Spinal cord (tissue), 10 donors: ENCODE data around the gene SHISAL2B. TPM values are rescaled to one million over a fixed set of nuclear protein-coding genes. Genes with fewer than 3 reads are reported as not detected.

Experiments used
- DNase-seq, 6 donors: peaks; one replicate each; pipeline versions ENCODE4 v3.0.0 to v3.0.0-alpha.2; 2013 to 2015; ENCODE audit warnings: low spot score in 6 of 6, low read depth in 4 of 6
- H3K27ac ChIP-seq: one replicate; pipeline ENCODE4 v1.5.1; 2013; ENCODE audit warnings: low read depth, low read length, control low read depth
- H3K27me3 ChIP-seq: one replicate; pipeline ENCODE4 v1.6.1; 2013; ENCODE audit warnings: low read length; ENCODE audit not compliant: control insufficient read depth, insufficient read depth
- H3K36me3 ChIP-seq: one replicate; pipeline ENCODE4 v1.6.1; 2013; ENCODE audit warnings: low read length; ENCODE audit not compliant: control insufficient read depth, insufficient read depth
- H3K4me1 ChIP-seq: one replicate; pipeline ENCODE4 v1.6.1; 2013; ENCODE audit warnings: low read length; ENCODE audit not compliant: control insufficient read depth, insufficient read depth
- H3K4me3 ChIP-seq: one replicate; pipeline ENCODE4 v1.5.1; 2013; ENCODE audit warnings: low read depth, low read length, control low read depth
- H3K9me3 ChIP-seq: one replicate; pipeline ENCODE4 v1.6.1; 2013; ENCODE audit warnings: low read length; ENCODE audit not compliant: control insufficient read depth, insufficient read depth
- WGBS: methylation state at CpG from one replicate; pipeline ENCODE4 v1.1.5; 2013; ENCODE audit warnings: missing lambda C conversion rate; ENCODE audit not compliant: insufficient coverage; 5-methylcytosine and 5-hydroxymethylcytosine counted together
- polyA plus RNA-seq, 2 donors: library from polyadenylated mRNA; unstranded; fragments of 120-200 nt; gene quantifications; one replicate each; pipeline ENCODE4 v1.2.1, GENCODE V29; 2013; ENCODE audit not compliant: insufficient read length in 2 of 2
- total RNA-seq, 2 donors: library from RNA; depleted of rRNA in 1 of 2; stranded (reverse); fragments of 120-200 nt in 1 of 2; fragments of >200 nt in 1 of 2; gene quantifications; one replicate each; pipeline versions ENCODE4 v1.2.3 to v1.2.4, GENCODE V29; 2013 to 2014
- donor health status: healthy.

The SHISAL2B gene
- total and polyA plus RNA-seq, 4 donors = 0.30 to 2.9 (median 1.6) TPM

DNA sequence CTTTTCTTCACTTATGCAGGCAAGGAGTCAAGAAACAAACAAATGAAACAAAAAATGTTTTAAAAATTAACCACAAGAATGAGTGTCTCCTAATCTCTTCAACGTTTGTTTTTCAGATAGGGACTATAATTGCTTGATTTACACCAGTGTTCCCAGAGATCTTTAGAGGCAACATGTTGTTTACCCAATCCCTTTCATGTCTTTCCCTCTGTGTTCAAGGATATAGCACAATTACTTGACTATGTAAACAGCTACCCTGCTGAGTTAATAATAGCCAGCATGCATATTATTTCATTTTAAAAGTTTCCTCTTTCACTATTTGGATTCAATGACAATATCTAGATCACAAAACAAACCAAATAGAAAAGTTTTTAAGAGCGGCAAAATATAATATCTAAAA is 25.1 kb upstream of the SHISAL2B start:
- no CpG with 5 or more reads among the region's 2 CpGs for WGBS
- Histone ChIP-seq H3K27me3 (no peaks in the 10 kb centered on the region), H3K4me3 (no peak overlapping the region), H3K9me3 (no peaks in the 10 kb centered on the region), H3K4me1 (no peaks in the 10 kb centered on the region), H3K36me3 (no peaks in the 10 kb centered on the region), H3K27ac (no peak overlapping the region)
- DNase-seq = no peak

DNA sequence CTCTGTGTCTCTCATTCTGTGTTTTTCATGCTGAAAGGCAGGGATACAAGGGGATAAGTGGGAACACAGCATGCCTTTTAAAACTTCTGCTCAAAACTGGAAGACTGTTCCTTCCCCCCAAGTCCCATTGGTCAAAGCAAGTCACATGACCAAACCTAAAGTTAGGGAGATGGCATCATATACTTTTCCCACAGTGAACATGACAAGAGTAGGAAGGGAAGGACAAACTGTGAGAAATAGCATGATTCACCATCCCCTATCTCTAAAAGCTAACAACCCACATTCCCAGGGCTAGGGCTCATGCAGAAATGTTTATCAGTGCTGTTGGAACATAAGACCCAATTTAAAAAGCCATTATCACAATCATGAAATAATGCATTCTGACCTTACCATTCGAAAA is 24.2 kb upstream of the SHISAL2B start:
- H3K9me3 ChIP-seq = no peaks in the 10 kb centered on the region
- no peaks in the 10 kb centered on the region for H3K36me3 ChIP-seq
- H3K4me3 ChIP-seq = no peak overlapping the region
- no peaks in the 10 kb centered on the region for H3K4me1 ChIP-seq
- DNase-seq = no peak
- no peaks in the 10 kb centered on the region for H3K27me3 ChIP-seq
- no CpG with 5 or more reads among the region's 1 CpG for WGBS
- H3K27ac ChIP-seq = no peak overlapping the region

DNA sequence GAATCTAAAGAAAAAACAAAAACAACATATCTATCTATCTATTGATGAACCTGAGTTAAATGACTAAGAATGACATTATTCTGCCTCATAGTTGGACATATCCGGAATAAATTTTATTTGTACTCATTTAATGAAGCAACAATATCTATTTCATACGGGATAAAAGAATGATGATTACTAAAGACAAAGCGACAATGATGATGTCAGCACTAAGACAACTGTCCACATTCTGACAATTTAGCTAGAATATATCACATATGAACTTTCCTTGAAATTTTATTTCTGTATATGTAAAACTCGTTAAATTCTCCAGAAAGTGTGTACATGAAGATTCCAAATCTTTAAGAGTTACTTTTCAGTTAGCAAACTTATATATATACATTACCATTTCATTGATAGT is 23.2 kb upstream of the SHISAL2B start:
- no peaks in the 10 kb centered on the region for H3K27me3 ChIP-seq
- no peaks in the 10 kb centered on the region for H3K36me3 ChIP-seq
- no peaks in the 10 kb centered on the region for H3K9me3 ChIP-seq
- H3K4me1 ChIP-seq = no peaks in the 10 kb centered on the region
- no peak for DNase-seq
- H3K27ac ChIP-seq = no peak overlapping the region
- no peak overlapping the region for H3K4me3 ChIP-seq
- WGBS = no CpG with 5 or more reads among the region's 4 CpGs

DNA sequence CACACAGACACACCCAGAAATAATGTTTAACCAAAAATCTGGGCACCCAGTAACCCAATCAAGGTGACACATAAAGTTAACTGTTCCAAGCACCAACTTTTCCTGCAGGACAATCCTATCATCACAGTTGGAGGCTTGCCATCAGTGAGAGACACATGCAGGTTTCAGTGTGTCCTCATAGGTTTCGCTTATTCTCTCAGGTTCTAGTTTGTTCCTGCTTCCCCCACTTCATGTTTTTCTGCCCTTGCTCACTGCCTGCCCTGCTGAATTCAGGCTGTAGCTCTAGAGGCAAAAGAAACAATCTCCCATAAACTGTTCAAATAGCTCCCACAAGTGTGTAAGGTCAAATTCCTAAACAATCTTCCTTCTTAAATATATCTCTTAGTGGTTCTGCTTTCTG is 20.0 kb upstream of the SHISAL2B start:
- Histone ChIP-seq H3K4me3 (no peak overlapping the region), H3K36me3 (no peaks in the 10 kb centered on the region), H3K9me3 (no peaks in the 10 kb centered on the region), H3K27me3 (no peaks in the 10 kb centered on the region), H3K27ac (no peak overlapping the region), H3K4me1 (no peaks in the 10 kb centered on the region)
- 89% methylated on average over 1 of the region's 1 CpG for WGBS
- no peak for DNase-seq

DNA sequence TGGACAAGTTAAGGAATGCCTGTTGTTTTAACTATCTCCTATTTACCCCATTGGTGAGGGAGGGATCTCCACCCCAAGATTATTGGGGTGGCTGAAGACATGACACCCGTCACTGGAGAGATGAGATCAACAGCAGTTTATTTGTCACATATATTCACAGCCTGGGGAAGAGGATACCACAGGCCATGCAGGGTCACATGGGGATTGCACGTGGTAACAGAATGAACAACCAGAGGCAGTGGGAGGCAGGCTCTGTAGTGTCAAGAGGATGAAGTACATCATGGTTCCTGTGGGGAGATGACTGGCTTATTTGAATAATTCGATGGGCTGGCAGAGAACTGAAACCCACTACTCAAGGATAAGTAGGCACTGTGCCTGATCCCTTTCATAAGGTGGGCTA is 18.6 kb upstream of the SHISAL2B start:
- 90% methylated on average over 1 of the region's 3 CpGs for WGBS
- H3K27me3 ChIP-seq = no peaks in the 10 kb centered on the region
- DNase-seq = no peak
- no peaks in the 10 kb centered on the region for H3K9me3 ChIP-seq
- no peaks in the 10 kb centered on the region for H3K36me3 ChIP-seq
- no peak overlapping the region for H3K27ac ChIP-seq
- H3K4me1 ChIP-seq = no peaks in the 10 kb centered on the region
- H3K4me3 ChIP-seq = no peak overlapping the region

DNA sequence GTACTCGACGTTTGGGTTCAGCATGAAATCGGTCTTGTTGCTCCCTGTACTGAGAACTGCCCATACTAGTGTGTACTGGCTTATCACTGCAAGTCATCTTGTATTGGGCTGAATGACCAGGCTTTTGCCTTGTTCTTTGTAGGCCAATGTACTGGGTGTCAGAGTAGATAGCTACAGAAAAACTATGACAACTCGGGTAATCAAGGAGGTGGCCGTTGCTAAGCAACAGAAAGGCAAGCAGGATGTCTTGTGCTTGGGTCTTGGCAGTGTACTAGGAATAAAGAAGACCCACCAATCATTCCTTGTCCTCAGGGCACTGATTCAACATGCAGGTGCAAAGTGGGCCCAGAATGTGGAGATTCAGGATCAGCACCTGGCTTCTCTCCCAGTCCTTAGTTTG is 11.9 kb upstream of the SHISAL2B start:
- no peaks in the 10 kb centered on the region for H3K4me1 ChIP-seq
- WGBS = 29% methylated on average over 3 of the region's 5 CpGs
- no peaks in the 10 kb centered on the region for H3K27me3 ChIP-seq
- H3K9me3 ChIP-seq = no peaks in the 10 kb centered on the region
- no peak overlapping the region for H3K4me3 ChIP-seq
- no peaks in the 10 kb centered on the region for H3K36me3 ChIP-seq
- no peak overlapping the region for H3K27ac ChIP-seq
- peak in 4 of 6 donors; percentile 23 to 84 (median 43) for DNase-seq

DNA sequence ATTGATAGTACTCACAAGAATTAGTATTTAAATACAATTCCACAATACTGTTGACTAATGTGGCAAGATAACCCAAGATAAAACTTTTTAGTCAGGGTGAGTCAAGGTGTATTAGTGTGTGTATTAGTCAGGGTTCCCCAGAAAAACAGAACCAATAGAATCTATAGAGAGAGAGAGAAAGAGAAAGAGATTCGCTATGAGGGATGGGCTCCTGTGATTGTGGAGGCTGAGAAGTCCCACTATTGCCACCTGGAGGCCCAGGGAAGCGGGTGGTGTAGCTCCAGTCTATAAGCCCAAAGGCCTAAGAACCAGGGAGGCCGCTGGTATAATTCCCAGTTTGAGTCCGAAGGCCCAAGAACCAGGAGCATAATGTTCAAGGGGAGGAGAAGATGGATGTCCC is 10.0 kb upstream of the SHISAL2B start:
- Histone ChIP-seq H3K27me3 (no peaks in the 10 kb centered on the region), H3K9me3 (no peaks in the 10 kb centered on the region), H3K27ac (no peak overlapping the region), H3K36me3 (no peaks in the 10 kb centered on the region), H3K4me1 (no peaks in the 10 kb centered on the region), H3K4me3 (no peak overlapping the region)
- 81% methylated on average over 2 of the region's 4 CpGs for WGBS
- DNase-seq = no peak

DNA sequence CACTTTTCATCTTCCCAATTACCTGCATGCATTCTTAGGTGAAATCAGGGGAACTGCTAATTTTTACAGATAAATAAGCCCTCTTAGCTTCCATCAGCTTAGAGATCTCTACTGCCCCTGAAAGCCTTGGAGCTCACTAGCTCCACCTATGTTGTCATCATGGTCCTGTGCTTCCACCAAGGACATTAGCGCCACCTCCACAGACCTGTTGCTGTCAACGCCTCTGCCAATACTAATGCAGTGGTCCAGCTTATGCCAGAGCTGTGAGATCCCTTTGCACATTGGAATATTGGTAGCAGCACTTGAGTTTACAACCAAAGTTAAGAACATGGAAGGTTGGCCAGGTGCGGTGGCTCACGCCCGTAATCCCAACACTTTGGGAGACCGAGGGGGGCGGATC is 7.7 kb upstream of the SHISAL2B start:
- Histone ChIP-seq H3K9me3 (no peaks in the 10 kb centered on the region), H3K27ac (no peak overlapping the region), H3K36me3 (no peaks in the 10 kb centered on the region), H3K27me3 (no peaks in the 10 kb centered on the region), H3K4me1 (no peaks in the 10 kb centered on the region), H3K4me3 (no peak overlapping the region)
- 88% methylated on average over 7 of the region's 7 CpGs for WGBS
- no peak for DNase-seq

DNA sequence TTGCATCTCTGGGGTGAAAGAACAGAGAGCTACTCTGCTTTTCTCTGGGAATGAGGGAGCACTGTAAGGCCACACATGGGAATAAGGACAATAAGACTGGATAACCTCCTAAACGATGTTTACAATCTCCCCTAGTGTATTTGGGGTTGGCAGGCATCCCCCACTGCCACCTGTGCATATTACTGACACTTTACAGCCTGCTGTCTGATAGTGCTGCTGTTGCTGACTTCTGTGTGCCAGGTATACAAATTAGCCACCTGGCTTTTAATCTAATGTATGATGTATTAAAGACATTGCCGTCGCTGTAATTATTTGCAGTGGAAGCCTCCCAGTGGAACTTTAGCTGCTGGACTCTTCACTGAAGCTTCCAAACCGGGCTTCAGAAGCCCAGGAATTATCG is 4.4 kb upstream of the SHISAL2B start:
- no peaks in the 10 kb centered on the region for H3K9me3 ChIP-seq
- 82% methylated on average over 3 of the region's 5 CpGs for WGBS
- no peak overlapping the region for H3K27ac ChIP-seq
- H3K27me3 ChIP-seq = peaks cover 16% of the 10 kb centered on the region
- H3K4me1 ChIP-seq = peaks cover 10% of the 10 kb centered on the region
- DNase-seq = peak in 2 of 6 donors; percentile 41 to 57
- H3K4me3 ChIP-seq = no peak overlapping the region
- no peaks in the 10 kb centered on the region for H3K36me3 ChIP-seq

DNA sequence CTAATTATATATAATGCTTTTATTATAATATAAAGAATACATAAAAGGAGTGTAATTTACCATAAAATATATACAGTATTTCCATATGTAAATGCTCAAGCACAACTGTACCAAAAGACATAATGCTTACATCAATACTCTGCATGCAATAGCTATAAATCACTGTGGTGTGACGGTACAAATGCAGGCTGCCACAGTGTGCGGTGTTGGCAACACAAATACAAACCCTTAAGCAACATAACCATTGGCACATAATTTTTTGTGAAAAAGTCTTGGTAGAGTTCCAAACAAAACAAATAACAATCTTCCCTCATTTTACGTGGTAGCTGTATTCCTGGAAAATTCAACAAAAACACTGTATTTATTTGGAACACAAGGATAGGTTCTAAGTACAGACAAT is 1.9 kb upstream of the SHISAL2B start:
- Histone ChIP-seq H3K27ac (no peak overlapping the region), H3K27me3 (peaks cover 20% of the 10 kb centered on the region), H3K9me3 (no peaks in the 10 kb centered on the region), H3K4me3 (no peak overlapping the region), H3K4me1 (peaks cover 14% of the 10 kb centered on the region), H3K36me3 (no peaks in the 10 kb centered on the region)
- WGBS = no CpG with 5 or more reads among the region's 3 CpGs
- peak in 2 of 6 donors; percentile 29 to 31 for DNase-seq
